ENCODE results near the gene GANAB. TPM values are rescaled to one million over a fixed set of nuclear protein-coding genes. Genes with fewer than 3 reads are reported as not detected.
A peak's percentile ranks its signal among the peaks of the same experiment; 100 is the strongest.
"Not testable (repeated sequence)": the region's sequence is repeated elsewhere in the genome, so short reads cannot be mapped to it uniquely, and the experiment has no call there.

GANAB gene
- polyA plus RNA-seq, 4 donors: 387 to 413 (median 398) TPM

- DNase-seq (ENCODE audit: low read depth in 4 of 4, low spot score in 3 of 4): no peak
Measured at GRCh38 chr11:62627713-62628112, 18.7 kb downstream of the GANAB start.

- no peak for DNase-seq (ENCODE audit: low read depth in 4 of 4, low spot score in 3 of 4)
Measured at GRCh38 chr11:62622476-62623089, 23.8 kb downstream of the GANAB start.

- DNase-seq (ENCODE audit: low read depth in 4 of 4, low spot score in 3 of 4): peak; percentile 87 to 94 (median 92)
Measured at GRCh38 chr11:62621567-62622470, 24.6 kb downstream of the GANAB start, which contains the start of gene B3GAT3. TSS of gene B3GAT3 (minus strand) at chr11:62621986. CDS start at chr11:62621947, 39 bp downstream.

GRCh38 chr11:62621027-62621566, 25.3 kb downstream of the GANAB start:
- DNase-seq (ENCODE audit: low read depth in 4 of 4, low spot score in 3 of 4): no peak

DNA sequence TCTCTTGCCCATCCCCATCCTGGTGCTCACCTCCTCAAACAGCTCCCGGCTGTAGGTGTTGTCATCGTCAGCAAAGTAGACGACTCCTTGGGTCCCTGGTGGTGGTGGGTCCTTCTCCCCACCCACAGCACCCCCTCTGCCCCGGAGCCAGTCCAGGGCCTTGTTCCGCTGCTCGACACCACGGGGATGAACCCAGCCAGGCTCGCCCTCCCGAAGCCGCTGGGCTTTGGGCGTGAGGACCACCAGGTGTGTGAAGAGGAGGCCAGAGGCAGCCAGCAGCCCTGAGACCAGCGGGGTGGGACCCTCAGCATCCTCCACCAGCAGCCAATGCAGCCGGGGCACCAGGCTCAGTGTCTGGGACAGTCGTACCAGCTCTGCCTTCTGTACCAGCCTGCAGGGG, 29.5 kb downstream of the GANAB start:
- DNase-seq (ENCODE audit: low read depth in 4 of 4, low spot score in 3 of 4): not testable (repeated sequence)

- DNase-seq (ENCODE audit: low read depth in 4 of 4, low spot score in 3 of 4): no peak
Measured at GRCh38 chr11:62615521-62615920, 30.9 kb downstream of the GANAB start.

DNA sequence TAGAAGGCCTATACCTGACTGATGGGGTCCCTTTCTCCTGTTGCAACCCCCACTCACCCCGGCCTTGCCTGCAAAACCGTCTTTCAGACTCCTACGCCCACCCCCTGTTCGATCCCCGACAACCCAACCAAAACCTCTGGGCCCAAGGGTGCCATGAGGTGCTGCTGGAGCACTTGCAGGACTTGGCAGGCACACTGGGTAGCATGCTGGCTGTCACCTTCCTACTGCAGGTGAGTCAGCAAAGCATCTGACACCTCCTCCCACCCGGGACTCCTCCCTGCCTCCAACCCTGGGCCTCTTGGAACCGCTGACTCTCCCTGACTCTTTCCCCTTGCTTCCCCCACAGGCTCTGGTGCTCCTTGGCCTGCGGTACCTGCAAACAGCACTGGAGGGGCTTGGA, 32.1 kb downstream of the GANAB start:
- DNase-seq (ENCODE audit: low read depth in 4 of 4, low spot score in 3 of 4): no peak

- DNase-seq (ENCODE audit: low read depth in 4 of 4, low spot score in 3 of 4): no peak
Measured at GRCh38 chr11:62613291-62613778, 33.1 kb downstream of the GANAB start.

DNA sequence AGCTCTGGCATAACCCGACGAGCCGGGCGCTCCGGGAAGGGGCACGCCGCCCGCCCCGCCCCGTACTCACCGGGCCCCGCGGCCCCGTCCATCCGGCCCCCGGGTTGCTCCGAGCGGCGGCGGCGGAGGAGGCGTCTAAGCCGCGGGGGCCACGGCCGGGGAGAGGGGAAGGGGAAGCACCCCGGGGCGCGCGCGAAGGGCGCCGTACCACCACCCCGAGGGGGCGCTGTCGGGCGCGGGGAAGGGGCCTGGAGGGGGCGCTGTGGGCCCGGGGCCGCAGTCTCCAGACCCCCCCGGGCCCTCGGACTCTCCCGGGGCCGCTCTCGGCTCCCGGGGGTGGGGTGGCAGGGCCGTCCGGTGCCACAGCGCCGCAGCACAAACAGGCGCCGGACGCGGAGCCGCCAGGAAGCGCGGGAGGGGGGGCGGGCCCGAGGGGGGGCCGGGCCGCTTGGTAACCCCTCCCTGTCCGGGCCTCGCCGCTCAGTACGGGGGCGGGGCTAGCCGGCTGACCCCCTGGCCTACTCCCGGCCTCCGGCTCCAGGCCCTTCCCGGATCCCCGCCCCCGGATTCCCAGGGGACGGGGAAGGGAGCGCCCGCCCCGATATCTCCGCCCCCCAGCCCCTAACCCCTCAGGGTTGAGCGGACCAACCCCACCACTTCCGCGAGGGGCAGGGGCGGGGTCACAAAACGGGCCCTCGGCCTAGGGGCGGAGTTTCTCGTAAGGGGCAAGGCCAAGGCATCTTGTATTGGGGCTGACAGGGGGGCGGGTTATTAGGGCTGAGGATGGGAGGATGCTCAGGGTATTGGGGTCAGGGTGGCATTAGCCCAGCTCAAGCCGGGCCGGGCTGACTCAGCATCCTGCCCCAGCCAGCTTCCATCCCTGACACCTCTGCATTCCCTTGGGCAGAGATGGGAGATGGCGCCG, 33.8 kb downstream of the GANAB start, which contains the start of the genes EML3 and ROM1:
Gene EML3, minus strand, starts transcription at position 410 of the 925 bp plus-strand sequence. Its CDS starts 318 bp downstream, at position 92.
Gene ROM1, plus strand, starts transcription at position 892 of the 925 bp plus-strand sequence. Its CDS starts 25 bp downstream, at position 917.
- no peak for DNase-seq (ENCODE audit: low read depth in 4 of 4, low spot score in 3 of 4)

DNA sequence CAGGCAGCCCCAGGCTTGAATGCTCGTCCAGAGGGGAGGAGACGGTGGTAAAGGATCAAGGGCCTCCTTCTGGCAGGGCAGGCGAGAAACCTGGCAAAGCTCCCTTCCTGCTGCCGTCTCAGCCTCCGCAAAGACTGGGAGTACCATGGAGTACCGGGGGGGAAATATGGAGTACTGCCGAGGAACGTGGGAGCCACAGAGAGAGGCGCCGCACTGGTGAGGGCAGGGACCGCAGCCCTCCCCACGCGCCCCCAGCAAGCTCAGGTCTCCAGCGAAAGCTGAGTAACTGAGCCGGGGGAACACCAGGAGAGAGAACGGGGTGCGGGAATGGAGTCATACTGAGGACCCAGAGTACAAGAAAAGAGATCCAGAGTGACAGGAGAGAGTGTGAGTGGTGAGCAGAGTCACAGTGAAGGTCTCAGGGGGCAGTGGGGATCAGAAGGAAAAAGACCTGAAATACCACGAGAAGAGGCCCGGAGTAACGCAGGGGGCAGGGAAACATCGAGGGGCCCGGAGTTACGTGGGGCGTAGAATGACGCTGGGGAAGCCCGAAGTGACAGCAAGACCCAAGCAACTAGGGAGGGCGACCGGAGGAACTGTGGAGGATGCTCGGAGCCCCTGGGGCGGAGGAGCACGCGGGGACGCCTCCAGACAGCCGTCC, 34.6 kb downstream of the GANAB start:
- DNase-seq (ENCODE audit: low read depth in 4 of 4, low spot score in 3 of 4): no peak

GRCh38 chr11:62610814-62611704, 35.4 kb downstream of the GANAB start:
- DNase-seq (ENCODE audit: low read depth in 4 of 4, low spot score in 3 of 4): no peak

GRCh38 chr11:62610403-62610802, 36.0 kb downstream of the GANAB start:
- DNase-seq (ENCODE audit: low read depth in 4 of 4, low spot score in 3 of 4): no peak

- DNase-seq (ENCODE audit: low read depth in 4 of 4, low spot score in 3 of 4): no peak
Measured at GRCh38 chr11:62608776-62609175, 37.6 kb downstream of the GANAB start.

DNA sequence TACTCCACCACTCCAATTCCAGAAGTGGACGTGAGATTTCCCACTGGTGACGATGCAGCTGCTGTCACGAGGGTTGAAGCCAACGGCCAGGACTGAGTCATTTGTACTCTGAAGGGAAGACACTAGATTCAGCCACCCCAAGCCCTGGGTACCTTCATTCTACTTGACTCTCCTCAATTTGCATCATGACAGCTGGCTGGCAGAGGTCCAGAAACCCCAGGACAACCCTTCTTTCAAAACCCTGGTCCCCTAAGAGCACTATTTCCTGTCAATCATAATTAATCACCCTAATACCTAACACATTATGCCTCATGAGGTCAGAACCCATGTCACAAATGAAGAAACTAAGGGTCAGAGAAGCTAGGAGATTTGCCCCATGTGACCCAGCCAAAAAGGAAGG, 38.7 kb downstream of the GANAB start:
- DNase-seq (ENCODE audit: low read depth in 4 of 4, low spot score in 3 of 4): no peak

DNA sequence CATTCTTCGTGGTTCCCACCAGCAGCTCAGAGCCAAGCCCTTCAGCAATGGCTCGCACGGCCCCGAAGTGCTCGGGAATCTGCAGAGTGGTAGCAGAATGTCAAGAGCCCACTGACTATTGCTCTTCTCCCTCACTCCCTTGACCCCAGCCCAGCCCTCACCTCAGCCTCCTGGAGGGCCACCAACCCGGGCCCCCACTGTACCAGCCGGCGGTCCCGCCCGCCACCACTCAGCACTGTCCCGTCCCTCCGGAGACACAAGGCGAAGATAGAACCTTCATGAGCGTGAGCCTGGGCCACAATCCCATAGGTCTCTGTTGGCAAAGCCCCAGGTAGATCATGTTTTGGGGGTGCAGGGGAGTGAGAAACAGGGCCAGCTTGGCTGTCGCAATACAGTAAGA, 40.5 kb downstream of the GANAB start:
- no peak for DNase-seq (ENCODE audit: low read depth in 4 of 4, low spot score in 3 of 4)

- no peak for DNase-seq (ENCODE audit: low read depth in 4 of 4, low spot score in 3 of 4)
Measured at GRCh38 chr11:62605467-62605866, 40.9 kb downstream of the GANAB start.

DNA sequence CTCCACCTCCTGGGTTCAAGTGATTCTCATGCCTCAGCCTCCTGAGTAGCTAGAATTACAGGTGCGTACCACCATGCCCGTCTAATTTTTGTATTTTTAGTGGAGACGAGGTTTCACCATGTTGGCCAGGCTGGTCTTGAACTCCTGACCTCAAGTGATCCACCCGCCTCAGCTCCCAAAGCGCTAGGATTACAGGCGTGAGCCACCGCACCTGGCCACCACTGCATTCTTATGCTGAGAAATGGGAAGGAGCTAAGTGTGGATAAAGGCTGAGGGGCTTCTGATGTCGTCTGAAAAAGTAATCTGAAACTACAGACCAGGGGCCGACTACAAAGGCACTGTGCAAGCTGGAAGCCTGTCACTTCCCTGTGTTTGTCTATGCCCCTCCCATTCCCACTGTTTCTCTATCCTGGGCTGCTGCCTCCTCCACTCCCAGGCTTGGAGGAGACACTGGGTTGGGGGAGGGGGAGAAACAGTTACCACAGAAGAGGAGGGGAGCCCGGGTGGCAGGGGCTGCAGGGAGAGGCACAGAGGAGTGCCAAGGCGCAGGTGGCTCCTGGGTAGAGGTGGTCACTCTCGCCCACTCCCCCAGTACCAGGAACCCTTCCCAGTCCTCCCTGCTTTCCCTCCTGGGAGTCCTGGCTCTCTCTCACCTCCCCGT, 41.8 kb downstream of the GANAB start:
- no peak for DNase-seq (ENCODE audit: low read depth in 4 of 4, low spot score in 3 of 4)

GRCh38 chr11:62603776-62604299, 42.6 kb downstream of the GANAB start:
- DNase-seq (ENCODE audit: low read depth in 4 of 4, low spot score in 3 of 4): no peak

All from right renal pelvis (tissue), 4 donors.